ENCODE measurements around the gene NPC1L1.

The NPC1L1 gene

DNA sequence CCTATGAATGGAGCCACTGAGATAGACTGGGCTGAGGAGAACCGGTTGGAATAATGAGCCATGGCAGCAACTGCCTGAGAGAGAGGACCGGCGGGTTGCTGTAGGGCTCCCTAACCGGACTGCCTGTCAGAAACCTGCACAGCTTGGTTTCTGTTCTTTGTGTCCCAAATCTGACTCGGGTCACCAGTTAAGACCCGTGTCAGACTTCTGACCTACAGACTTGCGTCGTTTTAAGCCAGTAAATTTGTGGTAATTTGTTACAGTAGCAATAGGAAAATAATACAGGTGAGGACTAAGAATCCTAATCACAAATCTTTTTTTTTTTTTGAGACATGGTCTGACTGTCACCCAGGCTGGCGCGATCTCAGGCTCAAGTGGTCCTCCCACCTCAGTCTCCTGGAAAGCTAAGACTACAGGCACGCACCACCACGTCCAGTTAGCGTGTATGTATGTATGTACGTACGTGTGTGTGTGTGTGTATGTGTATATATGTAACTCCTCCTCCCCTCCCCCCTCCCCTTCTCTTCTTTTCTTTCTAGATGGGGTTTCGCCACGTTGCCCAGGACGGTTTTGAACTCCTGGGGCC is 33.2 kb upstream of the NPC1L1 start:
- Histone ChIP-seq H3K27ac (ENCODE audit: low read length) (peak overlapping the region; percentile 80), H3K4me1 (ENCODE audit: control insufficient read depth, insufficient read depth, low read length) (peaks cover 24% of the 10 kb centered on the region), H3K36me3 (ENCODE audit: control insufficient read depth in 2 of 2, insufficient read depth in 2 of 2, low read length in 2 of 2) (peaks cover 44 to 52% of the 10 kb centered on the region in 2 donors), H3K27me3 (ENCODE audit: control insufficient read depth in 1 of 2, insufficient read depth in 2 of 2, low read length in 2 of 2) (no peaks in the 10 kb centered on the region), H3K4me3 (ENCODE audit: low read length in 2 of 2) (peak overlapping the region; percentile 96 to 97), H3K9me3 (ENCODE audit: control insufficient read depth in 2 of 2, low read length in 2 of 2) (no peaks in the 10 kb centered on the region), H3K9ac (ENCODE audit: low read length in 2 of 2) (peak overlapping the region; percentile 92 to 94)

DNA sequence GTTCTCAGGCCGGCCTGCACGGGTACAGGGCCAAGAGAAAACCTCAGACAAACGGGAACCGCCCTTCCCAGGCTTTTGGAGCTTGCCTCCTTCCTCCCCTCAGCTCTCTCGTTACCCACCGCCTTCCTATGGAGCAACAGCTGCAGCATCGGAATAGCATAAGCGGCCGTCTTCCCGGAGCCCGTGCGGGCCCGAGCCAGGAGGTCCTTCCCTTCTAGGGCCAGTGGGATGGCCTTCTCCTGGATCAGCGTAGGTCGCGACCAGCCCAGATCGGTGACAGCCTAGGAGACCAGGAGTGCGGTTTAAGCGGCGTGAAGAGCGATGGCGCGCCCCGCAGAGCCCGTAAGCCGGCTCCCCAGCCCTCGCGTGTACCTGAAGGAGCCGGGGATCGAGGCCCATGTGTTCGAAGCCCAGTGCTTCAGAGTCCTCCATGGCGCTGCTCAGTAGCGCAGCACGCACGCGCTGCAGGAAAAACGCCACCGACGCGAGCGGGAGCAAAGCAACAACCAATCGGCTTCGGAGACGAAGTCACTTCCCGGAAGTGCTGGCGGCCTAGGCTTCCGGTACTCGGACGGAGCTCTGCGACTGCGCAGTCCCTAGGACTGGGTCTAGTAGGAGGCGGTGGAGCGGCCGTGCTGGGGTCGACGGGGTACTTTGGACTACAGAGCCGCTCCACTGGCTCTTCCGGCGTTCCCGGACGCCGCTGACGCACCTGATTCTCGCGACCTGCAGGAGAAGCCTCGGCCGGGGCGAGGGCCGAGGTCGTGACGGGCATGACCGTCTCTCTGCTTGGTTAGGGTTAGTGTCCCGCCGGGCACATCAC is 32.5 kb upstream of the NPC1L1 start, which contains the start of gene DDX56:
Gene DDX56, minus strand, starts transcription at position 445 of the 823 bp plus-strand sequence. Its CDS starts 13 bp downstream, at position 432.
- Histone ChIP-seq H3K36me3 (ENCODE audit: control insufficient read depth in 2 of 2, insufficient read depth in 2 of 2, low read length in 2 of 2) (peaks cover 46 to 53% of the 10 kb centered on the region in 2 donors), H3K4me1 (ENCODE audit: control insufficient read depth, insufficient read depth, low read length) (peaks cover 24% of the 10 kb centered on the region), H3K9me3 (ENCODE audit: control insufficient read depth in 2 of 2, low read length in 2 of 2) (no peaks in the 10 kb centered on the region), H3K27ac (ENCODE audit: low read length) (peak within 1 kb of the TSS; percentile 80), H3K4me3 (ENCODE audit: low read length in 2 of 2) (peak within 1 kb of the TSS; percentile 96 to 97), H3K27me3 (ENCODE audit: control insufficient read depth in 1 of 2, insufficient read depth in 2 of 2, low read length in 2 of 2) (no peaks in the 10 kb centered on the region), H3K9ac (ENCODE audit: low read length in 2 of 2) (peak within 1 kb of the TSS; percentile 92 to 94)

DNA sequence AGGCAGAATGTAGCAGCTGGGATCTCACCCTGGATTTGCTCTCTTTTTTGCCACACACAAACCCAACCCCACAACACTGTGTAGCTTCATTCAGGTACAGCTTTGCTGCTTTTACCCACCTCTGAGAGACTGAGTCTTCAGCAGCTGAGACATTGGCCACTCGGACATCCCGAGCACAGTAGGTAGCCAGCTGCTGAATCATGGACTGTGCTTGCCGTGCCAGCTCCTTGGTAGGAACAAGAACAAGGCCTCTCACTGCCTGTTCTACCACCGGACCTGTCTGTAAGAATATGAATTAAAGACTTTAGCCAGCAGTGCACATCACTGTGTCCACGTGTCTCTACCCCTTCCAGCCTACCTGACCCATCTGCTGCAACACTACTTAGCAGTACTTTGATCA is 31.6 kb upstream of the NPC1L1 start:
- Histone ChIP-seq H3K9ac (ENCODE audit: low read length in 2 of 2) (peak overlapping the region; percentile 92 to 94), H3K27me3 (ENCODE audit: control insufficient read depth in 1 of 2, insufficient read depth in 2 of 2, low read length in 2 of 2) (no peaks in the 10 kb centered on the region), H3K9me3 (ENCODE audit: control insufficient read depth in 2 of 2, low read length in 2 of 2) (no peaks in the 10 kb centered on the region), H3K27ac (ENCODE audit: low read length) (peak overlapping the region; percentile 80), H3K4me3 (ENCODE audit: low read length in 2 of 2) (peak overlapping the region; percentile 96 to 97), H3K36me3 (ENCODE audit: control insufficient read depth in 2 of 2, insufficient read depth in 2 of 2, low read length in 2 of 2) (peaks cover 50 to 56% of the 10 kb centered on the region in 2 donors), H3K4me1 (ENCODE audit: control insufficient read depth, insufficient read depth, low read length) (peaks cover 24% of the 10 kb centered on the region)

DNA sequence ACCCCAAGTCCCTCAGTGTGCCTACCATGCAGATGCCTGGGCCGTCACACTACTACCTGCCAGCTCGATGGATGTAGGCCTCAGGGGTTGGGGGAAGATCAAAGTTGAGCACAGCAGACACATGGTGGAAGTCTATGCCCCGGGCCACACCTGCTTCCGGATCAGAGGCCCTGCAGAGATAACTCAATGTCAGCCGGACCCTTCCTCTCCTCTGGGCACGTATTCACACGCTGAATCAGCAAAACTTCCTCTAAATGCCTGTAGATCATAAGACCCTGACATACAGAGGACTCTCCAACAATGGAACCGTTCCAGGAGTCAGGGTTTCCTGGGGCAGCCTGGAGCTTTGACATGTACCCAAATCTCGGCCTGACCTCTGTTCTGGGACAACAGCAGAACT is 28.8 kb upstream of the NPC1L1 start:
- Histone ChIP-seq H3K4me3 (ENCODE audit: low read length in 2 of 2) (no peak overlapping the region), H3K36me3 (ENCODE audit: control insufficient read depth in 2 of 2, insufficient read depth in 2 of 2, low read length in 2 of 2) (peaks cover 61 to 63% of the 10 kb centered on the region in 2 donors), H3K4me1 (ENCODE audit: control insufficient read depth, insufficient read depth, low read length) (peaks cover 24% of the 10 kb centered on the region), H3K27ac (ENCODE audit: low read length) (no peak overlapping the region), H3K27me3 (ENCODE audit: control insufficient read depth in 1 of 2, insufficient read depth in 2 of 2, low read length in 2 of 2) (no peaks in the 10 kb centered on the region), H3K9me3 (ENCODE audit: control insufficient read depth in 2 of 2, low read length in 2 of 2) (no peaks in the 10 kb centered on the region), H3K9ac (ENCODE audit: low read length in 2 of 2) (no peak overlapping the region)

DNA sequence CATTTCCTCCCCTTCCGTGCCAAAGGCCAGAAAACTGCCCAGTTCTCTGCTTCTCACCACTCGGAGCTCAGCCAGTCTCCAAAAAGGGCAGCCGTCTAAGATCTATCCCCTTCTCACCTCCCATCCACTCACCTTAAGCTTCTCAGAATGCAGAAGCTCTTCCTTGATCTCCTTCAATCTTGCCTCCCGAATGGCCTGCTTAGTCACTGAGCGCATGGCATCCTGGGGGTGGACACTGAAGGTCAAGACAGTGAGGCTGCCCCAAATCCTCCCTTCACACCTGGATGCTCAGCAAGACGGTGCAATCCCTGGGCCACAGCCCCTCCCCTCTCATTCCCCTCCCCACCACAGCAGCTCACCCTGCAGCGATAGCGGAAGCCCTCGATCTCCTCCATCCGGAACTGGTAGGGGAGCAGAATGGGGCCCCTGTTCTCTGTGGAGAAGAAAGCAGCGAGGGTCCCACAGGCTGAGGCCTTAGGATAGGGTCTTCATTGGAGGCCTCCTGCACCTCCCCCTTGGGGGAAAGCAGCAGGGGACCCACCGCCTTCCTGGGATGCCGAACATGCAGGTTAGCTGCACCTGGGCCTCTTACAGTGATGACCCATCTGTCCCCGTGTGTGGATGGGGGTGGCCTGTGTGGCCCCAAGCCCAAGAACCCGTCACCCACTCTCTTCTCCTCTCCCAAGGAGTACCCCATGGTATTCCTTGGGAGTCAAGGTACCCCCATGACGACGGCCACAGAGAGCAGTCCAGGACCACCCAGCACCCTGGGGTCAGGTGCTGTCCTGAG is 27.8 kb upstream of the NPC1L1 start:
- H3K36me3 ChIP-seq (ENCODE audit: control insufficient read depth in 2 of 2, insufficient read depth in 2 of 2, low read length in 2 of 2): peaks cover 67 to 71% of the 10 kb centered on the region in 2 donors
- peaks cover 16% of the 10 kb centered on the region for H3K4me1 ChIP-seq (ENCODE audit: control insufficient read depth, insufficient read depth, low read length)
- H3K27me3 ChIP-seq (ENCODE audit: control insufficient read depth in 1 of 2, insufficient read depth in 2 of 2, low read length in 2 of 2): no peaks in the 10 kb centered on the region
- H3K4me3 ChIP-seq (ENCODE audit: low read length in 2 of 2): no peak overlapping the region
- H3K27ac ChIP-seq (ENCODE audit: low read length): no peak overlapping the region
- no peak overlapping the region for H3K9ac ChIP-seq (ENCODE audit: low read length in 2 of 2)
- no peaks in the 10 kb centered on the region for H3K9me3 ChIP-seq (ENCODE audit: control insufficient read depth in 2 of 2, low read length in 2 of 2)

DNA sequence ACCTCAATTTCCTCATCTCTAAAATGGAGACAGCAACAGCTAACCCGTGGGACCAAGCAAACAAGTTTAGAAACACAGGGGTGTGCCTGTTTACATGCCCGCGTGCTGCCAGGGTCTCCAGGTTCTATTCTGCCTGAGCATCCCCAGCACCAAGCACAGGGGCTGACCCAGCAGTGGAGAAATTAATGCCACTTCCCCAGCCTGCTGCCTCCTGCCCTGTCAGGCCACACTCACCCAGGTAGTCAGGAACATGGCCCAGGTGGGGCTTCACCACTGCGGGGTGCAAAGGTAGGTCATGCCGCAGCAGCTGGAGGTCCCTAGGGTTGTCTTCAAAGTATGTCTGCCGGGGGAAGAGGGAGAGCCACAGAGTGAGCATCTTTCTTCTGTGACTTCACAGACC is 26.8 kb upstream of the NPC1L1 start:
- peaks cover 9% of the 10 kb centered on the region for H3K4me1 ChIP-seq (ENCODE audit: control insufficient read depth, insufficient read depth, low read length)
- H3K27me3 ChIP-seq (ENCODE audit: control insufficient read depth in 1 of 2, insufficient read depth in 2 of 2, low read length in 2 of 2): no peaks in the 10 kb centered on the region
- H3K9me3 ChIP-seq (ENCODE audit: control insufficient read depth in 2 of 2, low read length in 2 of 2): no peaks in the 10 kb centered on the region
- H3K36me3 ChIP-seq (ENCODE audit: control insufficient read depth in 2 of 2, insufficient read depth in 2 of 2, low read length in 2 of 2): peaks cover 67 to 72% of the 10 kb centered on the region in 2 donors
- no peak overlapping the region for H3K27ac ChIP-seq (ENCODE audit: low read length)
- no peak overlapping the region for H3K4me3 ChIP-seq (ENCODE audit: low read length in 2 of 2)
- no peak overlapping the region for H3K9ac ChIP-seq (ENCODE audit: low read length in 2 of 2)

DNA sequence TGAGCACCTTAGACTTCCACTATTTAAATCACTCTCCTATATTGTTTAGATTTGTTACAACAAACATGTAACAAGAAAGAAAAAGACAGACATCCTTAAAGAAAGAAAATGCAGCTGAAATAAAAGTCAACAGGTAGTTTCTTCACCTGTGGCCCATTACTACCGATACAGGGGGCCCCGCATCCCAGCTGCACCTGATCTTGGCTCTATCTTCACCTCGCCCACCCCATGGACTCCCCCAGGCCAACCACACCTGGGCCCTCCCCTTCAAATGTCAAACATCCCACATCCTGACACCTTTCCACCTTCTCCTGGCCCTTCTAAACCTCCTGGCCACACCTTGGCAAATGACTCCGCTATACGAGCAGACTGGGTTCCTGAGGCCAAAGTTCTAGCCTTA is 25.6 kb upstream of the NPC1L1 start:
- peaks cover 59 to 61% of the 10 kb centered on the region in 2 donors for H3K36me3 ChIP-seq (ENCODE audit: control insufficient read depth in 2 of 2, insufficient read depth in 2 of 2, low read length in 2 of 2)

DNA sequence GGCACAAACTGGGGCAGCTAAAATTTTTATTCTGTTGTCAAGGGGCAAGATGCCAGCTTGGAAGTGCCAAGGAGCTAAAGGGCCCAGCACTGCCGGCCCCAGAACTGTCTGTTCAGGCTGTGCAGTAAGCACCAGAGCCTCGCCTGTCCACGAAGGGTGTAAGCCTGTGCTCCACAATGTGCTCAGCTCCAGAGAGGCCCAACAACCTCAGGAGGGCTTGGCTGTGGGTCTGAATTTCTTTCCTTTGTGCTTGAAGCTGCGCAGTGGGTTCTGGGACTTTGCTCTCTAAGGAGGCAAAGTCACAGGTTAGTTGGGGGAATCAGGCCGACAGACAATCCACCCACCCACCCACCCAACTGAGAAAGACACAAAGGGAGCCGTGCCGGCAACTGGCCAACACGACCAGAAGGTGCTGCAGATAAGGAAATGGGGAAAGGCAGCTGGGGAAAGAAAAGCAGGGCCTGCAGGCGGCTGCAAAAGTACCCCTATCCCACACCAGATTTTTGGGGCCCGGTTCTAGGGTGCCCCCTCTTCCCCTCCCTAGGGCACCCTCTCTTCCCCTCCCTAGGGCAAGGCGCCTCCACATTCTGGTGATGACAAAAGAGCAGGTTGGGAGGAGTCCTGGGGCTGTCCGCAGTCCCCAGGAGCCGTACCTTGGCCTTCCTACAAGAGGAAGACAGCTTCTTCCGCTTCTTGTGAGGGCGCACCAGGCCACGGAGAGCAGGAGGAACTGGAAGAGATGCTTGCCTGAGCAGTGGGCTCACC is 24.8 kb upstream of the NPC1L1 start:
- no peaks in the 10 kb centered on the region for H3K9me3 ChIP-seq (ENCODE audit: control insufficient read depth in 2 of 2, low read length in 2 of 2)
- peaks cover 53 to 55% of the 10 kb centered on the region in 2 donors for H3K36me3 ChIP-seq (ENCODE audit: control insufficient read depth in 2 of 2, insufficient read depth in 2 of 2, low read length in 2 of 2)
- H3K9ac ChIP-seq (ENCODE audit: low read length in 2 of 2): no peak overlapping the region
- H3K27ac ChIP-seq (ENCODE audit: low read length): no peak overlapping the region
- no peak overlapping the region for H3K4me3 ChIP-seq (ENCODE audit: low read length in 2 of 2)
- no peaks in the 10 kb centered on the region for H3K27me3 ChIP-seq (ENCODE audit: control insufficient read depth in 1 of 2, insufficient read depth in 2 of 2, low read length in 2 of 2)
- H3K4me1 ChIP-seq (ENCODE audit: control insufficient read depth, insufficient read depth, low read length): no peaks in the 10 kb centered on the region

More for the DNA sequence above, 25.6 kb upstream of the NPC1L1 start:
- Histone ChIP-seq H3K9ac (ENCODE audit: low read length in 2 of 2) (no peak overlapping the region), H3K4me3 (ENCODE audit: low read length in 2 of 2) (no peak overlapping the region), H3K27ac (ENCODE audit: low read length) (no peak overlapping the region), H3K27me3 (ENCODE audit: control insufficient read depth in 1 of 2, insufficient read depth in 2 of 2, low read length in 2 of 2) (no peaks in the 10 kb centered on the region), H3K4me1 (ENCODE audit: control insufficient read depth, insufficient read depth, low read length) (no peaks in the 10 kb centered on the region), H3K9me3 (ENCODE audit: control insufficient read depth in 2 of 2, low read length in 2 of 2) (no peaks in the 10 kb centered on the region)

DNA sequence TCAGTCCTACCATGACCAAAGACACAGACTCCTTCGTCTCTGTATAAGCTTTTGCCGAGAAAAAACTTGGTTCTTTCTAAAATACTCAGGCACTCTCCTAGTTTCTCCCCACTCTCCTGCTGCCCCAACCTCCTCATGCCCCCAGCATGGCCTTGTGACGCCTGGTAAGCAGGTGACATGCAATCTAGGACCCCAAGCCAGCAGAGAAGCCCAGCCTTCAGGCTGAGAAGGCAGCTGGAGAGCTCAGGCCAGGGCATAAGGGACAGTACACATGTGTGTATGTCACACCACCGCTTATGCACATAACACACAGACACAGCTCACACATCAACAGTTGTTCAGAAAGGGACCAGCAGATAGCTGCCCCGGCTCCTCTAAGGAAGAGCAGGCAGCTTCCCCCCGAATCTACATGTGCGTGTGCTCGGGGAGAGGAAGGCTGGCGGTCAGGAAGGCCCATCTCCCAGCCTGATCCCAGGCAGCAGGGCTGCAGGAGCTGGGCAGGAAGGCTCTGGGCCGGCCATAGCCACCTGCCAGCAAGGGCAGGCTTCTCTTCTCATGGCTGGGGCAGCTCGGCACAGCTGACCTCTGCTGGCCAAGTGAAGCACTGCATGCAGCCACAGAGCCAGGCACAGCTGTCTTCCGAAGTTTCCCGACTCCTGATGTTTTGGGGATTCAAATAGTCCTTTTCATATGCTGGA is 24.1 kb upstream of the NPC1L1 start:
- Histone ChIP-seq H3K27ac (ENCODE audit: low read length) (no peak overlapping the region), H3K4me1 (ENCODE audit: control insufficient read depth, insufficient read depth, low read length) (no peaks in the 10 kb centered on the region), H3K36me3 (ENCODE audit: control insufficient read depth in 2 of 2, insufficient read depth in 2 of 2, low read length in 2 of 2) (peaks cover 46 to 47% of the 10 kb centered on the region in 2 donors), H3K4me3 (ENCODE audit: low read length in 2 of 2) (no peak overlapping the region), H3K27me3 (ENCODE audit: control insufficient read depth in 1 of 2, insufficient read depth in 2 of 2, low read length in 2 of 2) (no peaks in the 10 kb centered on the region), H3K9ac (ENCODE audit: low read length in 2 of 2) (no peak overlapping the region), H3K9me3 (ENCODE audit: control insufficient read depth in 2 of 2, low read length in 2 of 2) (no peaks in the 10 kb centered on the region)
